Naive thymus-derived CD8-positive, alpha-beta T cell (primary cell): ENCODE data around the gene PALD1. TPM values are rescaled to one million over a fixed set of nuclear protein-coding genes. Genes with fewer than 3 reads are reported as not detected.
"Not testable (repeated sequence)": the region's sequence is repeated elsewhere in the genome, so short reads cannot be mapped to it uniquely, and the experiment has no call there.

Source experiments
- ATAC-seq, 2 donors: fragments of 150-1000 bp; cut with Tn5 transposase in 1 of 2; sonication (Bioruptor Pico), chemical (Tn5 transposase) in 1 of 2; 1 replicate in 1 of 2; 2 replicates in 1 of 2; pipeline ENCODE4 v1.10.0; 2021; ENCODE audit warnings: mild to moderate bottlenecking in 2 of 2, moderate library complexity in 2 of 2
- POLR2A ChIA-PET: fragments of 350-600 bp; sonication (Branson Sonifier 250); formaldehyde crosslinking; loops from one replicate; lab custom pipeline; 2021; ENCODE audit warnings: antibody characterized with exemption; lab: Charles Lee
- DNase-seq, 10 donors: peaks; one replicate each; pipeline versions ENCODE4 v3.0.0 to v3.0.0-alpha.2; 2020 to 2022
- H3K27ac Mint-ChIP-seq, 10 donors: one replicate each; pipeline ENCODE4 v1.8.0; 2020 to 2022; ENCODE audit warnings: mild to moderate bottlenecking in 10 of 10, mixed read lengths in 10 of 10, moderate library complexity in 4 of 10, inconsistent platforms in 1 of 10
- H3K27me3 Mint-ChIP-seq, 5 donors: one replicate each; pipeline ENCODE4 v1.8.0; 2021 to 2022; ENCODE audit warnings: mixed read lengths in 5 of 5
- H3K36me3 Mint-ChIP-seq, 3 donors: one replicate each; pipeline ENCODE4 v1.8.0; 2020 to 2022; ENCODE audit warnings: mixed read lengths in 3 of 3, mild to moderate bottlenecking in 2 of 3, inconsistent platforms in 1 of 3
- H3K4me1 Mint-ChIP-seq, 4 donors: one replicate each; pipeline ENCODE4 v1.8.0; 2021 to 2022; ENCODE audit warnings: mixed read lengths in 4 of 4
- H3K4me3 Mint-ChIP-seq, 10 donors: one replicate each; pipeline ENCODE4 v1.8.0; 2020 to 2022; ENCODE audit warnings: mild to moderate bottlenecking in 10 of 10, mixed read lengths in 10 of 10, moderate library complexity in 6 of 10, inconsistent platforms in 1 of 10
- H3K9me3 Mint-ChIP-seq, 9 donors: one replicate each; pipeline ENCODE4 v1.8.0; 2020 to 2022; ENCODE audit warnings: mixed read lengths in 9 of 9, mild to moderate bottlenecking in 3 of 9, inconsistent platforms in 1 of 9, moderate library complexity in 1 of 9
- polyA plus RNA-seq, 3 donors: library from polyadenylated mRNA; unstranded; fragments of 300-500 nt; fragmentation: Illumina TruSeq; gene quantifications; one replicate each; pipeline ENCODE4 v1.2.3, GENCODE V29; 2021
- total RNA-seq, 8 experiments: library from RNA in 2 of 8; stranded (reverse) in 2 of 8; gene quantifications; one replicate each; pipeline ENCODE4 v1.2.3 and lab custom pipeline; 2021 to 2026

The PALD1 gene
- total and polyA plus RNA-seq, 5 experiments from 2014 or later = 0.27 TPM; not detected in 4

- H3K9me3 Mint-ChIP-seq = peaks cover 0 to 2% (median 0%) of the 10 kb centered on the region in 9 donors
- H3K36me3 Mint-ChIP-seq = no peaks in the 10 kb centered on the region
- H3K27me3 Mint-ChIP-seq = no peaks in the 10 kb centered on the region
- no peak for DNase-seq
- ATAC-seq = peak in 1 of 2 donors; percentile 7
- peak overlapping the region in 9 of 10 donors; percentile 25 to 73 (median 57) for H3K4me3 Mint-ChIP-seq
- peaks cover 34 to 59% (median 49%) of the 10 kb centered on the region in 4 donors for H3K4me1 Mint-ChIP-seq
- H3K27ac Mint-ChIP-seq = peak overlapping the region; percentile 78 to 95 (median 88)
- POLR2A ChIA-PET = interaction anchor here (1.0 to 1.5 kb wide), 4 partner anchors 11 to 23 kb away, joined by 3 to 6 read pairs (median 4); partner anchors contain the start of gene PRF1
Measured at GRCh38 chr10:70579234-70580002, 100.9 kb downstream of the PALD1 start.

DNA sequence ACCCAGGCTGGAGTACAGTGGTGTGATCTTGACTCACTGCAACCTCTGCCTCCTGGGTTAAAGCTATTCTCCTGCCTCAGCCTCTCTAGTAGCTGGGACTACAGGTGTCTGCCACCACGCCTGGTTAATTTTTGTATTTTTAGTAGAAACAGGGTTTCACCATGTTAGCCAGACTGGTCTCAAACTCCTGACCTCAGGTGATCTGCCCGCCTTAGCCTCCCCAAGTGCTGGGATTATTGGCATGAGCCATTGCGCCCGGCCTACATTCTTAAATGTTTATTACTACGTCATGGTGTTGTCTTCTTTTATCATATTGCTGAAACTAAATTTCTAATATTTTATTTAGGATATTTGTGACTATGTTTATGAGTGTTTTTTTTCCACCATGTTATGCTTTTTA is 102.6 kb downstream of the PALD1 start:
- H3K4me3 Mint-ChIP-seq, H3K9me3 Mint-ChIP-seq, H3K36me3 Mint-ChIP-seq, ATAC-seq, DNase-seq, POLR2A ChIA-PET, H3K27me3 Mint-ChIP-seq: not testable (repeated sequence)
- peak overlapping the region in 3 of 10 donors; percentile 29 to 47 (median 31) for H3K27ac Mint-ChIP-seq
- H3K4me1 Mint-ChIP-seq = peaks cover 34 to 58% (median 50%) of the 10 kb centered on the region in 4 donors

DNA sequence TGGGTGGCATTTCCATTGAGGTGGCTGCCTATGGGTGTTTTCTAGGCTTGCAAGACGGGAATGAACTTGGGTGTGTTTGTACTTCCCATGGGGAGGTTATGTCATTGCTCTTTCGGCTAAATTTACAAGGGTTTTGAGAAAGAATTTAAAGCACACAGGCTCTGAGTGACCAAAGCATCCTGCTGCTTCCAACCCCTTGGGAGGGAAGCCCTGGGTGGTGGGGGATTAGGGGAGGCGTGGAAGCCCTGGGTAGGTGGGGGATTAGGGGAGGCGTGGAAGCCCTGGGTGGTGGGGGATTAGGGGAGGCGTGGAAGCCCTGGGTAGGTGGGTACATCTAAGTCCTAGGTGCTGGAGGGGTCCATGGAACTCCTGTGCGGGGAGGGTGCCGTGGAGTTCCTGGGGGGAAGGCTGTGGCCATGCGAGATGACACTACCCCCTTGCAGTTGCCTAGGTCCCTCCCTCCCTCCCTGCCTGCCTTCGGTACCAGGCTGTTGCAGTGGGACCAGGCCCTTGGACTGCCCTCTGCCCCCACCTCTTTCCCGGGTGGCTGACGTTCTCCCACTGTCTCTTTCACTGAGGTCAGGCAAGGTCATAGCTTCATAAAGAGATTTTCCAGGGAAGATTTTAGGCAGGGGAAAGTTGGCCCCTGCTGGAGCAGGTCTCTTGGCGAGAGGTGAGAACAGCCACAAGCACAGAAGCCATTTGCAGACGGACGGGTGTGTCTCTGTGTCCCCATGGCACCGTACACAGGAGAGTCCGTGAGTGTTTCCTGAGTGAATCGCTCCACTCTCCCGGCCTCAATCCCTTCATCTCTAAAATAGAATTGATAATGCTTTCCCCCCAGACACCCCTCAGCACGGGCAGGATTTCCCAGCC is 104.5 kb downstream of the PALD1 start:
- POLR2A ChIA-PET = interaction anchor here (0.7 to 1.8 kb wide), 2 partner anchors 8 to 19 kb away, joined by 5 to 7 read pairs; partner anchors contain the start of gene PRF1
- Mint-ChIP-seq H3K4me3 (no peak overlapping the region), H3K27ac (peak overlapping the region in 1 of 10 donors; percentile 27), H3K9me3 (peaks cover 0 to 2% (median 0%) of the 10 kb centered on the region in 9 donors), H3K4me1 (peaks cover 21 to 39% (median 33%) of the 10 kb centered on the region in 4 donors), H3K36me3 (no peaks in the 10 kb centered on the region), H3K27me3 (no peaks in the 10 kb centered on the region)
- DNase-seq = no peak
- no peak for ATAC-seq

DNA sequence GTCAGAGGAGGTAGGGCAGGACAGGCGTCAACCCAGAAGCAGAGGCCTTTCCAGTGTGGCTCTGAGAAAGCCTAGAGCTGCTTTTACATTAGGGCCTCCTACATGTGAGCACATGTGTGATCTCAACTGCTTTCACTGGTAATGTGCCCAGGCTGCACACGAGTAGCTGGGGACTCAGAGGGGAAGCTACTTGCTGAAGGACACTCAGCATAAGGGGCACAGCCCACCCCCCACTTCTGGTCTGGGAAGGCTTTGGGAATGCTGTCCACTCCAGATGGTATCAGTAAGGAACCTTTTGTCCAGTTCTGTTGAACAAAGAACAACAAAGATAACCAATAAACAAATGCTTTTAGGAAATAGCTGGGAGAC is 105.1 kb downstream of the PALD1 start:
- no peak overlapping the region for H3K27ac Mint-ChIP-seq
- no peak overlapping the region for H3K4me3 Mint-ChIP-seq
- H3K9me3 Mint-ChIP-seq = peaks cover 0 to 2% (median 0%) of the 10 kb centered on the region in 9 donors
- POLR2A ChIA-PET = interaction anchor here (1.8 kb wide), 1 partner anchor 18 kb away, joined by 7 read pairs; the partner anchor contains the start of gene PRF1
- H3K4me1 Mint-ChIP-seq = peaks cover 16 to 36% (median 27%) of the 10 kb centered on the region in 4 donors
- DNase-seq = no peak
- H3K36me3 Mint-ChIP-seq = no peaks in the 10 kb centered on the region
- peaks cover 0 to 2% (median 0%) of the 10 kb centered on the region in 5 donors for H3K27me3 Mint-ChIP-seq
- ATAC-seq = no peak

- no peak for DNase-seq
- no peak for ATAC-seq
- Mint-ChIP-seq H3K4me3 (no peak overlapping the region), H3K27ac (no peak overlapping the region), H3K9me3 (no peaks in the 10 kb centered on the region), H3K27me3 (peaks cover 0 to 4% (median 0%) of the 10 kb centered on the region in 5 donors), H3K36me3 (peaks cover 0 to 2% (median 0%) of the 10 kb centered on the region in 3 donors), H3K4me1 (peaks cover 16 to 28% (median 21%) of the 10 kb centered on the region in 4 donors)
- POLR2A ChIA-PET = interaction anchor here (0.6 to 2.1 kb wide), 3 partner anchors 18 to 286 kb away, joined by 3 to 9 read pairs (median 7); partner anchors contain the start of gene PRF1
Measured at GRCh38 chr10:70584366-70584765, 105.8 kb downstream of the PALD1 start.

DNA sequence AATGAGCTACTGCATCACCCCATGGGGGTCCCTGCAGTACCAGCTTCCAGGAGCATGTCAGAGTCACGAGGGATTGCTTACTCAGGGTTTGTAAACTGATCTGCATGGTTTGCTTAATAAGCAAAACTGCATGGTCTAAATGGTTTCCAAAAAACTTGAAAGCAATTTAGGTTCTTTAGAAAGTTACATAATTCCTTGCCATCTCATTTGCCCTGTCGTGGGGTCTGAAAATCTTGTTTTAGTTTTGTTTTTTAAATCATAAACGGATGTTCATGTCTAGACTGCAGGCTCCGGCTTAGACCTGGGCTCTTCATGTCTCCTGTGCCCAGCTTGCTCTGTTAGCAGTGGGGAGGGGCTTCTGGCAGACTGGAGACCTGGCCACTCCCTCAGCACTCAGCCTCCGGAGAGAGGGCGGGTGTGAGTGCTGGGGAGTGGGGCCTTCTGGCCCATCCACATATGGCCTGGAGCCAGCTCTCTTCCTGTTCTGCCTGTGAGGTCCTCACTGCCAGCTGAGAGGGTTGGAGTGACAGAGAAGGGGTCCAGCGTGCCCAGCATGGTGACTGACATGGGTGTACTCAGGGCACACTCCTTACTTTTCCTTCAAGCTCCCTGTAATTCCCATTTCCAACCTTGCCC is 106.5 kb downstream of the PALD1 start:
- Mint-ChIP-seq H3K9me3 (no peaks in the 10 kb centered on the region), H3K27me3 (peaks cover 0 to 4% (median 0%) of the 10 kb centered on the region in 5 donors), H3K4me3 (no peak overlapping the region), H3K27ac (peak overlapping the region in 2 of 10 donors; percentile 52 to 59), H3K4me1 (peaks cover 10 to 22% (median 16%) of the 10 kb centered on the region in 4 donors), H3K36me3 (peaks cover 0 to 2% (median 0%) of the 10 kb centered on the region in 3 donors)
- DNase-seq = peak in 2 of 10 donors; percentile 23 to 25
- POLR2A ChIA-PET = interaction anchor here (1.1 to 2.1 kb wide), 3 partner anchors 11 to 17 kb away, joined by 4 to 9 read pairs (median 4); partner anchors contain the start of gene PRF1
- ATAC-seq = peak; percentile 63 to 75

DNA sequence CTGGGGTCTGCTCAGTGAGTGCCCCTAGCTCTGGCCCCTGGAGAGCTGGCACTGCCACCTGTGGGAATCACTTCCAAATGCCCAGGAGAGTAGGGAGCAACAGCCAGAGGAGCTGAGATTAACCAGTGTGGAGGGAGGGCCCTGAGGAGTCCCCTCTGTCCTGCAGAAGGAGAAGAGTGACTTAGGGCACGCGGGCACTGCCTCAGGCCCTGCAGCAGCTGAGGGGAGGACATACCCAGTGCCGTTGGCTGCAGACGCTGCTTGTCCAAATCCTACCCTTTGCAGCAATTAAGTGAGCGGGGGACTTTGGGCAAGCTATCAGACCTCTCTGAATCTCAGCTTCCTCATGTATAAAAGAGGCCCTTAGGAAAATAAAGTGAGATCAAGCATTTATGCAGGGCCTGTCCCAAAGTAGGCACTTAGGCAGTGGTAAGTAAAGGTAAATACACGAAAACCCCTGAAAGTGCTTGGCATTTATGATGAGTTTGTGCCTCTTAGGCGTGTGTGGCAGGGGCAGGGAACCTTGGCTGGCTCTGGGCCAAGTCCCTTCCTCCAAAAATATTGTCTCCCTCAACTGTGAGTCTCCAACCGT is 107.1 kb downstream of the PALD1 start:
- no peak for ATAC-seq
- POLR2A ChIA-PET = interaction anchor here (1.1 to 2.1 kb wide), 3 partner anchors 11 to 16 kb away, joined by 4 to 9 read pairs (median 4); partner anchors contain the start of gene PRF1
- no peak overlapping the region for H3K4me3 Mint-ChIP-seq
- H3K36me3 Mint-ChIP-seq = peaks cover 0 to 2% (median 0%) of the 10 kb centered on the region in 3 donors
- peaks cover 9 to 18% (median 14%) of the 10 kb centered on the region in 4 donors for H3K4me1 Mint-ChIP-seq
- DNase-seq = no peak
- peak overlapping the region in 1 of 10 donors; percentile 59 for H3K27ac Mint-ChIP-seq
- no peaks in the 10 kb centered on the region for H3K9me3 Mint-ChIP-seq
- peaks cover 0 to 4% (median 0%) of the 10 kb centered on the region in 5 donors for H3K27me3 Mint-ChIP-seq

- H3K4me3 Mint-ChIP-seq = no peak overlapping the region
- no peaks in the 10 kb centered on the region for H3K9me3 Mint-ChIP-seq
- H3K36me3 Mint-ChIP-seq = peaks cover 0 to 2% (median 0%) of the 10 kb centered on the region in 3 donors
- POLR2A ChIA-PET = interaction anchor here (2.1 kb wide), 1 partner anchor 16 kb away, joined by 9 read pairs; the partner anchor contains the start of gene PRF1
- H3K4me1 Mint-ChIP-seq = peaks cover 13 to 19% (median 15%) of the 10 kb centered on the region in 4 donors
- H3K27ac Mint-ChIP-seq = no peak overlapping the region
- no peak for DNase-seq
- H3K27me3 Mint-ChIP-seq = peaks cover 0 to 4% (median 0%) of the 10 kb centered on the region in 5 donors
- no peak for ATAC-seq
Measured at GRCh38 chr10:70586348-70586930, 107.9 kb downstream of the PALD1 start.

DNA sequence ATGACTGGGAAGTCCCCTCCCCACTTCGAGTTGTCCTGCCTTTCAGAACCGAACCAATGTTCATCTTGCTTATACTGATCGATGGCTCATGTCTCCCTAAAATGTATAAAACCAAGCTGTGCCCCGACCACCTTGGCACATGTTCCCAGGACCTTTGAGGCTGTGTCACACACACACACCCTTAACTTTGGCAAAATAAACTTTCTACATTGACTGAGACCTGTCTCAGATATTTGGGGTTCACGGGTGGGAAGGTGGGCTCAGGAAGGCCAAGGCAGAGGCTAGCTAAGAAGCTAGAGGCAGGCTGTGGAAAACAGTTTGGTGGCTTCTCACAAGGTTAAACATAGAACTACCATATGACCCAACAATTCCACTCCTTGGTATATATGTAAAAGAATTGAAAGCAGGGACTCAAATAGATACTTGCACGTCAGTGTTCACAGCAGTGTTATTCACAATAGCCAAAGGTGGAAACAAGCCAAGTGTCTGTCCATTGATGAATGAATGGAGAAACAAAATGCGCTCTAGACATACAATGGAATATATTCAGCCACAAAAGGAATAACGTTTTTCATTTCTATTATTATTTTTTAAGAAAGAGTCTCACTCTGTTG is 108.6 kb downstream of the PALD1 start:
- Mint-ChIP-seq H3K27me3 (peaks cover 0 to 4% (median 0%) of the 10 kb centered on the region in 5 donors), H3K27ac (no peak overlapping the region), H3K4me3 (no peak overlapping the region), H3K9me3 (no peaks in the 10 kb centered on the region), H3K36me3 (peaks cover 0 to 2% (median 0%) of the 10 kb centered on the region in 3 donors), H3K4me1 (peaks cover 15 to 20% (median 18%) of the 10 kb centered on the region in 4 donors)
- DNase-seq (no peak), ATAC-seq (no peak)
- POLR2A ChIA-PET = no interaction called here

DNA sequence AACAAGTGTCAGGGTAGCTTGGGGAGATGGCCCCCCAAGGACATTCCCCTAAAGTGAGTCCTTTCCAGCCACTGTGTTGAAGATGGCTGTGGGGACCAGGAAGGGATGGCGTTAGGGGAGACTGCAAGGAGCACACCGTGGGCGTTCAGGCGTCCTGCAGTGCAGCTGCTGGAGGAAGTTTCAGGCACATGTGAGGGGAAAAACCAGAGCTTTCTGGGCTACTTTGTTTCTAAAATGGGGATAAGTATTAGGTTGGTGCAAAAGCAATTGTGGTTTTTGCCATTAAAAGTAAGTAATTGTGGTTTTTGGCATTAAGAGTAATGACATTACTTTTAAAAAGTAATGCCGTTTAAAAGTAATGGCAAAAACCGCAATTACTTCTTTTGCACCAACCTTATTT is 109.7 kb downstream of the PALD1 start:
- H3K9me3 Mint-ChIP-seq = no peaks in the 10 kb centered on the region
- H3K27ac Mint-ChIP-seq = no peak overlapping the region
- POLR2A ChIA-PET = no interaction called here
- peaks cover 0 to 4% (median 0%) of the 10 kb centered on the region in 5 donors for H3K27me3 Mint-ChIP-seq
- no peak for ATAC-seq
- H3K36me3 Mint-ChIP-seq = peaks cover 0 to 2% (median 2%) of the 10 kb centered on the region in 3 donors
- no peak for DNase-seq
- peaks cover 23 to 31% (median 26%) of the 10 kb centered on the region in 4 donors for H3K4me1 Mint-ChIP-seq
- no peak overlapping the region for H3K4me3 Mint-ChIP-seq
